Large intestine (tissue), 3 donors: ENCODE results near the gene TAF11L3. TPM values are rescaled to one million over a fixed set of nuclear protein-coding genes. Genes with fewer than 3 reads are reported as not detected.
A peak's percentile ranks its signal among the peaks of the same experiment; 100 is the strongest.
"Not testable (repeated sequence)": the region's sequence is repeated elsewhere in the genome, so short reads cannot be mapped to it uniquely, and the experiment has no call there.

Experiments used
- DNase-seq, 2 donors: peaks; one replicate each; pipeline versions ENCODE4 v3.0.0 to v3.0.0-alpha.2; 2013
- H3K27ac ChIP-seq: one replicate; pipeline ENCODE4 v1.5.1; 2013; ENCODE audit warnings: low read length
- H3K27me3 ChIP-seq: 2 replicates; pipeline ENCODE4 v1.6.1; 2013; ENCODE audit warnings: low read length; ENCODE audit not compliant: control insufficient read depth, insufficient read depth
- H3K36me3 ChIP-seq: 2 replicates; pipeline ENCODE4 v1.6.1; 2013; ENCODE audit warnings: low read length; ENCODE audit not compliant: control insufficient read depth, insufficient read depth
- H3K4me1 ChIP-seq: one replicate; pipeline ENCODE4 v1.6.1; 2013; ENCODE audit warnings: low read length; ENCODE audit not compliant: control insufficient read depth, insufficient read depth
- H3K4me3 ChIP-seq: one replicate; pipeline ENCODE4 v1.5.1; 2013; ENCODE audit warnings: low read length
- H3K9me3 ChIP-seq: one replicate; pipeline ENCODE4 v1.6.1; 2013; ENCODE audit warnings: mild to moderate bottlenecking, low read depth, low read length, moderate library complexity; ENCODE audit not compliant: control insufficient read depth
- WGBS: methylation state at CpG from one replicate; pipeline ENCODE4 v1.1.5; 2013; ENCODE audit warnings: low lambda C conversion rate; ENCODE audit not compliant: insufficient coverage; 5-methylcytosine and 5-hydroxymethylcytosine counted together
- polyA plus RNA-seq: library from polyadenylated mRNA; unstranded; fragments of 120-200 nt; gene quantifications from one replicate; pipeline ENCODE4 v1.2.1, GENCODE V29; 2013

The TAF11L3 gene
- polyA plus RNA-seq, 1 donor, result not detected

DNA sequence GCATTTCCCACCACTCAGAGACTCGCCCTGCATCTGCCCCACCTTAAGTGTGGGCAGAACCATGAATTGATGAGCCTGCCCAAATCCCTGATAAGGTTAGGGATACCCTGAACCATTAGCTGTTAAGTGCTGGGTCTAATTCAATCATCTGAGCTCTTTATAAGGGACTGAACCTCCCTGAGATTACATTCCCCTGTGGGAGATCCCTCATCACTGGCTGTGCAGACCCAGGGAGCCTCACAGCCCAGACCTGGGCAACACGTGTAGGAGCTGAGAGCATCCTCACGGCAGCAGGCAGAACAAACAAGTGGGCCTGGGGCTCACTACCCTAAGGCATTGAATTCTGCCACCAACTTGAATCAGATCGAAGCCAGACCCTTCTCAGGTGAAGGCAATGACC is 20.7 kb upstream of the TAF11L3 start:
- peaks cover 3% of the 10 kb centered on the region for H3K9me3 ChIP-seq
- no peaks in the 10 kb centered on the region for H3K4me1 ChIP-seq
- H3K27ac ChIP-seq, result no peak overlapping the region
- H3K27me3 ChIP-seq, result no peaks in the 10 kb centered on the region
- WGBS, result no CpG with 5 or more reads among the region's 4 CpGs
- DNase-seq, result no peak
- no peak overlapping the region for H3K4me3 ChIP-seq
- H3K36me3 ChIP-seq, result no peaks in the 10 kb centered on the region

DNA sequence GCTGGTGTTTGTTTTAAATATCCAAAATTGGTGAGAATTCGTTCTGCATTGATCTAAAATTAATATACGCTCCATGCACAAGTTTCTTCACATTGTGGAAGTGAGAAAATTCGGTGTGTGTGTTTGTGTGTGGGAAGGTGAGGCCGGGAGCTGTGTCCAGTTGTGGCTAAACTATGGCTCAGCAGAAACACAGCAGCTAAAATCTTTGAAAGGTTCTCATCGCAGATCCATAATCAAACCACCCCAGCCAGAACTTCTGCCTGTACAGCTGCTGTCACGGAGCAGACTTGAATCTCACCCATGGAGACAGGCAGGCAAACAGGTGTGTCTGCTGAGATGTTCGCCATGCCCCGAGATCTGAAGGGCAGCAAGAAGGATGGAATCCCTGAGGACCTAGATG is 20.2 kb upstream of the TAF11L3 start, which contains the start of gene TAF11L2:
TSS of gene TAF11L2 (plus strand) at position 301 of the 400 bp plus-strand sequence.
- H3K4me1 ChIP-seq, H3K27ac ChIP-seq, DNase-seq, H3K9me3 ChIP-seq, H3K27me3 ChIP-seq, H3K4me3 ChIP-seq, H3K36me3 ChIP-seq: not testable (repeated sequence)
- WGBS, result no CpG with 5 or more reads among the region's 8 CpGs

DNA sequence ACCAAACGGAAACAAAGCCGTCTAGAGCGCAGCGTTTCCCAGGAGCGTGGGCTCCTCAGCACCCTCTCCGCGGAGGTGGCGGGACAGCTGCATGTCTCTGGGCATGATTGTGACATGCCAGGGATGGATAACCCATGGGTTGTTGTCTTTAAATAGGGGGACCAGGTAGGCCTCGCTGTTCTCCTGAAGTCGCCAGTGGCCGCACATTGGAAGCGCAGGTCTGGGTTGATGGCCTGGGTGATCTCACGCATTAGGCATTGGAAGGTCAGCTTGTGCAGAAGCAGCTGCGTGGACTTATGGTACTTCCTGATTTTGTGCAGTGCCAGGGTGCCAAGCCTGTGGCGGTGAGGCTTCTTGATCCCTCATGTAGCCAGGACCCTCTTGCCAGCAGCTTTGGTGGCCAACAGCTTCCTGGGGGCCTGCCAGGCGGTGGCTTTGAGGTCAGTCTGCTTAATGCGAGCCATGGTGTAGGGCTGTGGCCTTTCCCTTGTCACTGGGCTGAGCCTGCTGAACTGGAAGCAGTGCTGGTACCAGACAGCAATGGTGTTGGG is 6.3 kb upstream of the TAF11L3 start:
- no peak for DNase-seq
- no peaks in the 10 kb centered on the region for H3K36me3 ChIP-seq
- no peak overlapping the region for H3K27ac ChIP-seq
- H3K27me3 ChIP-seq, result no peaks in the 10 kb centered on the region
- H3K4me1 ChIP-seq, result no peaks in the 10 kb centered on the region
- WGBS, result no CpG with 5 or more reads among the region's 17 CpGs
- no peak overlapping the region for H3K4me3 ChIP-seq
- no peaks in the 10 kb centered on the region for H3K9me3 ChIP-seq

DNA sequence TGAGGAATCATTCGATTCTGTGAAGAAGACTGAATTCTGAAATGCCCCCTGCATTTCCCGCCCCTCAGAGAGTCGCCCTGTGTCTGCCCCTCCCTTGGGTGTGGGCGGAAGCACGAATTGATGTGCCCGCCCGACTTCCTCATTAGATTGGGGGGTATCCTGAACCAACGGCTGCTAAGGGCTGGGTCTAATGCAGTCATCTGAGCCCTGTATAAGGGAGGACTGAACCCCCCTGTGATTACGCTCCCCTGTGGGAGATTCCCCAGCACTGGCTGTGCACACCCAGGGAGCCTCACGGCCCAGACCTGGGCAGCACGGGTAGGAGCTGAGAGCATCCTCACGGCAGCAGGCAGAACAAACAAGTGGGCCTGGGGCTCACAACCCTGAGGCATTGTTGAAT is 641 bp upstream of the TAF11L3 start:
- DNase-seq, H3K4me3 ChIP-seq, H3K27me3 ChIP-seq, H3K9me3 ChIP-seq, H3K27ac ChIP-seq, H3K4me1 ChIP-seq, H3K36me3 ChIP-seq: not testable (repeated sequence)
- 60% methylated on average over 1 of the region's 12 CpGs for WGBS

DNA sequence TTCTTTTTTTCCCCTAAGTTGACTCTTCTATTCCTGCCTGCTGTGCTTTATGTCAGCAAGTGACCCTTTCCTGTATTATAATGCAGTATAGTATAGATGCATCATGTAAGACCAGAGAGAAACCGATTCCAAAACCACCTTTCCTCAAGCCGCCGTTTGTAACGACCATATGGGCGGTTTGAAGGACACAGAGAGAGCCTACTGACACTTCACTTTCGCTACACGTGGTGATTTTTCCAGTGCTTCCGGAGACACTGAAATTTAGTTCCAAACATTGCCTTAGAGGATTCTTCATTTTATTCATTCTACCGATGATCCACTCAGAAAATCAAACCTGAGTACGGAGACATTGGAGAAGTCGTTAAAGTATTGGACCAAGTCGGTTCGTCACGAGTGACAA is 1.3 kb downstream of the TAF11L3 start:
- H3K27ac ChIP-seq, H3K4me1 ChIP-seq, H3K27me3 ChIP-seq, H3K9me3 ChIP-seq, DNase-seq, H3K36me3 ChIP-seq, H3K4me3 ChIP-seq: not testable (repeated sequence)
- 100% methylated on average over 6 of the region's 14 CpGs for WGBS

DNA sequence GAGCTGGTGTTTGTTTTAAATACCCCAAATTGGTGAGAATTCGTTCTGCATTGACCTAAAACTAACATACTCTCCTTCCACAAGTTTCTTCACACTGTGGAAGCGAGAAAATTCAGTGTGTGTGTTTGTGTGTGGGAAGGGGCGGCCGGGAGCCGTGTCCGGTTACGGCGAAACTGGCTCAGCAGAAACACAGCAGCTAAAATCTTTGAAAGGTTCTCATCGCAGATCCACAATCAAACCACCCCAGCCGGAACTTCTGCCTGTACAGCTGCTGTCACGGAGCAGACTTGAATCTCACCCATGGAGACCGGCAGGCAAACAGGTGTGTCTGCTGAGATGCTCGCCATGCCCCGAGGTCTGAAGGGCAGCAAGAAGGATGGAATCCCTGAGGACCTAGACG is 3.3 kb downstream of the TAF11L3 start, which contains the start of gene TAF11L4:
TSS of gene TAF11L4 (plus strand) at position 301 of the 400 bp plus-strand sequence.
- not testable (repeated sequence) for H3K4me3 ChIP-seq, H3K36me3 ChIP-seq, H3K27ac ChIP-seq, DNase-seq, H3K4me1 ChIP-seq, H3K9me3 ChIP-seq, H3K27me3 ChIP-seq
- WGBS, result no CpG with 5 or more reads among the region's 15 CpGs

DNA sequence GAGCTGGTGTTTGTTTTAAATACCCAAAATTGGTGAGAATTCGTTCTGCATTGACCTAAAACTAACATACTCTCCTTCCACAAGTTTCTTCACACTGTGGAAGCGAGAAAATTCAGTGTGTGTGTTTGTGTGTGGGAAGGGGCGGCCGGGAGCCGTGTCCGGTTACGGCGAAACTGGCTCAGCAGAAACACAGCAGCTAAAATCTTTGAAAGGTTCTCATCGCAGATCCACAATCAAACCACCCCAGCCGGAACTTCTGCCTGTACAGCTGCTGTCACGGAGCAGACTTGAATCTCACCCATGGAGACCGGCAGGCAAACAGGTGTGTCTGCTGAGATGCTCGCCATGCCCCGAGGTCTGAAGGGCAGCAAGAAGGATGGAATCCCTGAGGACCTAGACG is 6.8 kb downstream of the TAF11L3 start, which contains the start of gene TAF11L5:
TSS of gene TAF11L5 (plus strand) at position 301 of the 400 bp plus-strand sequence.
- not testable (repeated sequence) for H3K27me3 ChIP-seq, H3K27ac ChIP-seq, H3K4me1 ChIP-seq, DNase-seq, H3K36me3 ChIP-seq, H3K9me3 ChIP-seq, H3K4me3 ChIP-seq
- WGBS, result no CpG with 5 or more reads among the region's 15 CpGs

DNA sequence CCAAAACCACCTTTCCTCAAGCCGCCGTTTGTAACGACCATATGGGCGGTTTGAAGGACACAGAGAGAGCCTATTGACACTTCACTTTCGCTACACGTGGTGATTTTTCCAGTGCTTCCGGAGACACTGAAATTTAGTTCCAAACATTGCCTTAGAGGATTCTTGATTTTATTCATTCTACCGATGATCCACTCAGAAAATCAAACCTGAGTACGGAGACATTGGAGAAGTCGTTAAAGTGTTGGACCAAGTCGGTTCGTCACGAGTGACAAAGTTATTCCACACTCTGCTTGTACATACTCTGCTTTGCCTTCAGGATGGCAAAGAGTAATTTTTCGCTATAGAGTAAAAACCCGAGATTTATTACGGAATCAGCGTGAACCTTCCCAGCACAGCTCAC is 8.3 kb downstream of the TAF11L3 start:
- not testable (repeated sequence) for H3K36me3 ChIP-seq, H3K4me3 ChIP-seq, H3K9me3 ChIP-seq, H3K27me3 ChIP-seq, H3K4me1 ChIP-seq, H3K27ac ChIP-seq
- peak in 1 of 2 donors; percentile 24 for DNase-seq
- 89% methylated on average over 6 of the region's 17 CpGs for WGBS

DNA sequence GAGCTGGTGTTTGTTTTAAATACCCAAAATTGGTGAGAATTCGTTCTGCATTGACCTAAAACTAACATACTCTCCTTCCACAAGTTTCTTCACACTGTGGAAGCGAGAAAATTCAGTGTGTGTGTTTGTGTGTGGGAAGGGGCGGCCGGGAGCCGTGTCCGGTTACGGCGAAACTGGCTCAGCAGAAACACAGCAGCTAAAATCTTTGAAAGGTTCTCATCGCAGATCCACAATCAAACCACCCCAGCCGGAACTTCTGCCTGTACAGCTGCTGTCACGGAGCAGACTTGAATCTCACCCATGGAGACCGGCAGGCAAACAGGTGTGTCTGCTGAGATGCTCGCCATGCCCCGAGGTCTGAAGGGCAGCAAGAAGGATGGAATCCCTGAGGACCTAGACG is 10.2 kb downstream of the TAF11L3 start, which contains the start of gene TAF11L6:
TSS of gene TAF11L6 (plus strand) at position 301 of the 400 bp plus-strand sequence.
- not testable (repeated sequence) for H3K4me3 ChIP-seq, H3K27me3 ChIP-seq, H3K27ac ChIP-seq, H3K36me3 ChIP-seq, H3K9me3 ChIP-seq, H3K4me1 ChIP-seq, DNase-seq
- WGBS, result no CpG with 5 or more reads among the region's 15 CpGs
